OCI-LY3 (cell line): Measurements from ENCODE around the gene VPS54.

ENCODE experiments used
- CTCF ChIP-seq: fragments of 200-600, 300-600 bp; sonication (generic); IDR thresholded peaks from 2 replicates; pipeline ENCODE4 v1.5.1; 2014; ENCODE audit warnings: antibody characterized with exemption, low read length, low read depth
- EZH2phosphoT487 ChIP-seq: fragments of 200-600 bp; shearing (Covaris generic); IDR thresholded peaks from 2 replicates; pipeline ENCODE4 v1.6.1; 2018; ENCODE audit warnings: antibody characterized with exemption, mixed run types, low read depth

GRCh38 chr2:63888053-63888452 is 131.2 kb downstream of the VPS54 start:
- TF ChIP-seq CTCF (no peak), EZH2phosphoT487 (no peak)
